DOHH2 (cell line): ENCODE data around the gene EEA1.

Experiments
- H3F3A ChIP-seq: fragments of 200-600 bp; sonication (generic), shearing (Covaris generic); 2 replicates; pipeline ENCODE4 v1.6.0; 2016; ENCODE audit warnings: antibody characterized with exemption, mild to moderate bottlenecking; ENCODE audit not compliant: control insufficient read depth, insufficient read depth
- H3K27ac ChIP-seq: fragments of 200-600 bp; sonication (generic); 2 replicates; pipeline ENCODE4 v1.5.1; 2014; ENCODE audit warnings: low read depth, mild to moderate bottlenecking, low read length, moderate library complexity
- H3K27me3 ChIP-seq: fragments of 200-600 bp; sonication (generic); 2 replicates; pipeline ENCODE4 v1.6.1; 2014; ENCODE audit warnings: mild to moderate bottlenecking, low read length, mixed read lengths; ENCODE audit not compliant: control insufficient read depth
- H3K36me3 ChIP-seq: fragments of 200-600 bp; sonication (generic); 2 replicates; pipeline ENCODE4 v1.6.1; 2014; ENCODE audit warnings: mild to moderate bottlenecking, low read length, moderate library complexity, mixed read lengths; ENCODE audit not compliant: control insufficient read depth
- H3K4me1 ChIP-seq: fragments of 200-600 bp; sonication (generic); 2 replicates; pipeline ENCODE4 v1.6.1; 2014; ENCODE audit warnings: mild to moderate bottlenecking, low read length, mixed read lengths; ENCODE audit not compliant: control insufficient read depth
- H3K4me2 ChIP-seq: fragments of 200-600 bp; sonication (generic); 2 replicates; pipeline ENCODE4 v1.6.0; 2014; ENCODE audit warnings: mild to moderate bottlenecking, low read length, moderate library complexity
- H3K4me3 ChIP-seq: fragments of 200-600 bp; sonication (generic); 2 replicates; pipeline ENCODE4 v1.5.1; 2014; ENCODE audit warnings: mild to moderate bottlenecking, low read length, mixed read lengths
- H3K79me2 ChIP-seq: fragments of 200-600 bp; sonication (generic); 2 replicates; pipeline ENCODE4 v1.6.1; 2014; ENCODE audit warnings: mild to moderate bottlenecking, low read length, mixed read lengths; ENCODE audit not compliant: control insufficient read depth
- H3K9me2 ChIP-seq: fragments of 200-600 bp; sonication (generic); replicated peaks from 2 replicates; pipeline ENCODE4 v1.6.1; 2014; ENCODE audit warnings: mild to moderate bottlenecking, low read length, mixed read lengths; ENCODE audit not compliant: control insufficient read depth
- H3K9me3 ChIP-seq: fragments of 200-600 bp; sonication (generic); 2 replicates; pipeline ENCODE4 v1.6.1; 2014; ENCODE audit warnings: antibody characterized with exemption, low read length, mixed read lengths; ENCODE audit not compliant: control insufficient read depth, insufficient read depth
- H4K20me1 ChIP-seq: fragments of 200-600 bp; sonication (generic); 2 replicates; pipeline ENCODE4 v1.6.0; 2014; ENCODE audit warnings: low read depth, mild to moderate bottlenecking, antibody characterized with exemption, low read length, moderate library complexity; ENCODE audit not compliant: control insufficient read depth, insufficient read depth
- CTCF ChIP-seq: fragments of 200-600 bp; sonication (generic); IDR thresholded peaks from one replicate; pipeline ENCODE4 v1.5.1; 2014; ENCODE audit warnings: antibody characterized with exemption, mild to moderate bottlenecking, low read depth, low read length; ENCODE audit not compliant: poor library complexity, severe bottlenecking
- EZH2phosphoT487 ChIP-seq: fragments of 200-600 bp; sonication (generic); IDR thresholded peaks from 2 replicates; pipeline ENCODE4 v1.6.1; 2017; ENCODE audit warnings: borderline replicate concordance, mild to moderate bottlenecking, antibody characterized with exemption, low read length, moderate library complexity, mixed read lengths

EEA1 gene

GRCh38 chr12:92740411-92740810 lies 188.7 kb downstream of the EEA1 start:
- no peaks in the 10 kb centered on the region for H4K20me1 ChIP-seq
- no peaks in the 10 kb centered on the region for H3K4me1 ChIP-seq
- no peak overlapping the region for H3K4me3 ChIP-seq
- H3K27me3 ChIP-seq = no peaks in the 10 kb centered on the region
- no peaks in the 10 kb centered on the region for H3K9me2 ChIP-seq
- no peaks in the 10 kb centered on the region for H3K79me2 ChIP-seq
- H3K9me3 ChIP-seq = no peaks in the 10 kb centered on the region
- no peak overlapping the region for H3K4me2 ChIP-seq
- no peak overlapping the region for H3K27ac ChIP-seq
- TF ChIP-seq EZH2phosphoT487 = no peak
- no peak for TF ChIP-seq CTCF
- H3F3A ChIP-seq = no peaks in the 10 kb centered on the region
- H3K36me3 ChIP-seq = no peaks in the 10 kb centered on the region

GRCh38 chr12:92739113-92739512 lies 190.0 kb downstream of the EEA1 start:
- no peak overlapping the region for H3K4me3 ChIP-seq
- H3K27ac ChIP-seq = no peak overlapping the region
- TF ChIP-seq EZH2phosphoT487 (no peak), CTCF (no peak)
- no peaks in the 10 kb centered on the region for H3K9me3 ChIP-seq
- no peaks in the 10 kb centered on the region for H4K20me1 ChIP-seq
- no peak overlapping the region for H3K4me2 ChIP-seq
- no peaks in the 10 kb centered on the region for H3K36me3 ChIP-seq
- no peaks in the 10 kb centered on the region for H3K9me2 ChIP-seq
- H3K27me3 ChIP-seq = peaks cover 5% of the 10 kb centered on the region; the same call in 1 of the 2 replicates
- no peaks in the 10 kb centered on the region for H3F3A ChIP-seq
- no peaks in the 10 kb centered on the region for H3K79me2 ChIP-seq
- H3K4me1 ChIP-seq = no peaks in the 10 kb centered on the region

GRCh38 chr12:92737855-92738850 lies 190.9 kb downstream of the EEA1 start:
- H4K20me1 ChIP-seq = no peaks in the 10 kb centered on the region
- H3K4me2 ChIP-seq = no peak overlapping the region
- no peaks in the 10 kb centered on the region for H3K36me3 ChIP-seq
- no peaks in the 10 kb centered on the region for H3K9me2 ChIP-seq
- H3K9me3 ChIP-seq = no peaks in the 10 kb centered on the region
- H3K4me3 ChIP-seq = no peak overlapping the region
- no peak for TF ChIP-seq CTCF
- H3K4me1 ChIP-seq = no peaks in the 10 kb centered on the region
- no peaks in the 10 kb centered on the region for H3F3A ChIP-seq
- H3K27ac ChIP-seq = no peak overlapping the region
- H3K79me2 ChIP-seq = no peaks in the 10 kb centered on the region
- H3K27me3 ChIP-seq = peaks cover 5% of the 10 kb centered on the region; the same call in 1 of the 2 replicates
